ENCODE results near the gene ATG7. TPM values are rescaled to one million over a fixed set of nuclear protein-coding genes. Genes with fewer than 3 reads are reported as not detected.

The ATG7 gene
- total RNA-seq, 4 donors from 2014 or later: 31.3 to 67.7 (median 51.3) TPM

- peaks cover 0 to 17% (median 0%) of the 10 kb centered on the region in 3 donors for H3K4me1 ChIP-seq
- no peaks in the 10 kb centered on the region for H3K9me3 ChIP-seq
- no peak overlapping the region for H3K27ac ChIP-seq
- 51 to 63% methylated on average over 3 of the region's 3 CpGs for WGBS, 2 donors
- DNase-seq: no peak
- H3K4me3 ChIP-seq: no peak overlapping the region
- intact Hi-C loops (cut with DNase I): loop anchor here (5.0 kb wide), 1 partner anchor 89 kb away; no protein-coding TSS in a partner anchor
- peaks cover 0 to 7% (median 0%) of the 10 kb centered on the region in 4 donors for H3K27me3 ChIP-seq
- H3K36me3 ChIP-seq: no peaks in the 10 kb centered on the region
- TF ChIP-seq CTCF (IDR thresholded peaks at IDR 0.05) (no peak), POLR2A (IDR thresholded peaks at IDR 0.05) (no peak)
These were observed 34.1 kb upstream of the ATG7 start for GRCh38 chr3:11238060-11238459.

GRCh38 chr3:11238880-11239279 lies 33.3 kb upstream of the ATG7 start:
- no peak for TF ChIP-seq POLR2A (IDR thresholded peaks at IDR 0.05)
- no peak for TF ChIP-seq CTCF (IDR thresholded peaks at IDR 0.05)
- peaks cover 0 to 17% (median 0%) of the 10 kb centered on the region in 3 donors for H3K4me1 ChIP-seq
- no peak overlapping the region for H3K4me3 ChIP-seq
- WGBS, 2 donors: 21 to 23% methylated on average over 1 of the region's 1 CpG
- intact Hi-C loops (cut with DNase I): loop anchor here (5.0 kb wide), 1 partner anchor 88 kb away; no protein-coding TSS in a partner anchor
- H3K9me3 ChIP-seq: no peaks in the 10 kb centered on the region
- no peak overlapping the region for H3K27ac ChIP-seq
- peaks cover 0 to 7% (median 0%) of the 10 kb centered on the region in 4 donors for H3K27me3 ChIP-seq
- DNase-seq: no peak
- no peaks in the 10 kb centered on the region for H3K36me3 ChIP-seq

- 30 to 44% methylated on average over 1 of the region's 1 CpG for WGBS, 2 donors
- intact Hi-C loops (cut with DNase I): loop anchor here (5.0 kb wide), 1 partner anchor 88 kb away; no protein-coding TSS in a partner anchor
- DNase-seq: no peak
- Histone ChIP-seq H3K36me3 (no peaks in the 10 kb centered on the region), H3K4me3 (no peak overlapping the region), H3K9me3 (no peaks in the 10 kb centered on the region), H3K27me3 (peaks cover 0 to 7% (median 0%) of the 10 kb centered on the region in 4 donors), H3K27ac (no peak overlapping the region), H3K4me1 (peaks cover 0 to 17% (median 0%) of the 10 kb centered on the region in 3 donors)
- TF ChIP-seq CTCF (IDR thresholded peaks at IDR 0.05) (no peak), POLR2A (IDR thresholded peaks at IDR 0.05) (no peak)
These were observed 32.4 kb upstream of the ATG7 start for GRCh38 chr3:11239796-11240195.

DNA sequence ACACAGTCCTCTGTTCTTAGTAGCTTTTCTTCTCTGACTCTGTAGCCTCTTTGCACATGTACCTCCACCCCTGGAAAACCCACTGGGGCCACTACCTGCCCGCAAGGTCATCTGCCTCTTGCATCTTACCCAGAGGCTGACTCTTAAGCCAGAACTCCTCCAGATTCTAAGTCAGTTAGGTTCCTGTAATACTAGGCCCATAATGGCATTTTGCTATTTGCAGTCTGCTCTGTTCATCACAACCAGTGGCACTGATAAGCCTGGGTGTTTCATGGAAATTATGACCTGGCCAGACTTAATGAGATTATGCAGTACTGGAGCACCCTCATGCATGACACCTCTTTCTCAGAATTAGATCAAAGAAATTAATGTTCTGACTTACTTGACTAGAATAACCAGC lies 31.7 kb upstream of the ATG7 start:
- no peak for TF ChIP-seq POLR2A (IDR thresholded peaks at IDR 0.05)
- no peak for TF ChIP-seq CTCF (IDR thresholded peaks at IDR 0.05)
- no peak overlapping the region for H3K27ac ChIP-seq

DNA sequence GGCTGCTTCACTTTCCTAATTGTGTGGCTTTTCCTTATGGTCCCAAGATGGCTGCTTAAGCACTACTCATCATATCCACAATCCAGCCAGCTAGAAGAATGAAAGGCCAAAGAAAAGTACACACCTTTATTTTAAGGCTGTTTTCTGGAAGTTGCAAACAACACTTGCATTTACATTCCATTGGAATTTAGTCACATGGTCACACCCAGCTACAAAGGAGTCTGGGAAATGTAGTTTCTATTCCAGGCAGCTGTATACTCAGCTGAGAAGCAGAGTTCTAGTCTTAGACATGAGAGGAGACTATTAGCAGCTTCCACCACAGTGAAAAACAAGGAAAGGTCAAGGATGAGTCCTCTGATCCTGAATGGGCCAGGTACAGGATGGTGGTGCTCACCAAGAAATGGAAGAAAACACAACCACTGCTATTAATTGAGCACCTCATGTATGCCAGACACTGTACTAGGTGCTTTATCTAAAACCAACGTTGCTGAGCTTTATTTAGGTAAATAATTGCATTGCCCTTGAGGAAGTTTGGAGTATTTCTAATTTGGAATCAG lies 28.0 kb upstream of the ATG7 start:
- Histone ChIP-seq H3K27me3 (no peaks in the 10 kb centered on the region), H3K4me3 (no peak overlapping the region), H3K9me3 (no peaks in the 10 kb centered on the region), H3K36me3 (no peaks in the 10 kb centered on the region), H3K27ac (no peak overlapping the region), H3K4me1 (peaks cover 0 to 24% (median 8%) of the 10 kb centered on the region in 3 donors)
- DNase-seq: no peak
- intact Hi-C loops (cut with DNase I): no loop called here
- 68 to 73% methylated on average over 1 of the region's 1 CpG for WGBS, 2 donors
- TF ChIP-seq POLR2A (IDR thresholded peaks at IDR 0.05) (no peak), CTCF (IDR thresholded peaks at IDR 0.05) (no peak)

More for the DNA sequence above, 31.7 kb upstream of the ATG7 start:
- Histone ChIP-seq H3K4me3 (no peak overlapping the region), H3K27me3 (peaks cover 0 to 2% (median 0%) of the 10 kb centered on the region in 4 donors), H3K4me1 (peaks cover 0 to 17% (median 0%) of the 10 kb centered on the region in 3 donors), H3K36me3 (no peaks in the 10 kb centered on the region), H3K9me3 (no peaks in the 10 kb centered on the region)
- intact Hi-C loops (cut with DNase I): no loop called here
- 56 to 92% methylated on average over 1 of the region's 1 CpG for WGBS, 2 donors
- DNase-seq: no peak
